H1 (cell line): Measurements from ENCODE around the gene MLC1. TPM values are rescaled to one million over a fixed set of nuclear protein-coding genes. Genes with fewer than 3 reads are reported as not detected.

ENCODE experiments used
- CTCF ChIA-PET: fragments of 300-600 bp; sonication (Branson Sonifier 250); formaldehyde crosslinking; loops from one replicate; lab custom pipeline; 2021; ENCODE audit not compliant: partially characterized antibody; lab: Charles Lee
- POLR2A ChIA-PET: fragments of 300-600 bp; sonication (Branson Sonifier 250); formaldehyde crosslinking; loops from one replicate; lab custom pipeline; 2021; ENCODE audit warnings: inconsistent platforms; ENCODE audit not compliant: partially characterized antibody; lab: Charles Lee
- DNase-seq, 2 experiments: peaks; one replicate each; pipeline versions ENCODE4 v3.0.0 to v3.0.0-alpha.2; 2010 to 2022; ENCODE audit warnings: low spot score in 2 of 2, low read depth in 1 of 2, mixed read lengths in 1 of 2
- FAIRE-seq: peaks from 2 replicates; lab custom pipeline; 2011; peaks lifted over from hg19 to GRCh38; lab: Jason Lieb, UNC
- H2AFZ ChIP-seq: 2 replicates; pipeline ENCODE4 v1.8.1; 2012; ENCODE audit warnings: low read length, inconsistent platforms
- H2AK5ac ChIP-seq: 2 replicates; pipeline ENCODE4 v1.6.1; 2013; ENCODE audit warnings: low read depth, low read length
- H2BK120ac ChIP-seq: replicated peaks from 2 replicates; pipeline ENCODE3; 2013; ENCODE audit warnings: low read depth, low read length, inconsistent platforms
- H2BK12ac ChIP-seq: 2 replicates; pipeline ENCODE4 v1.6.1; 2013; ENCODE audit warnings: low read depth, low read length
- H2BK15ac ChIP-seq: 2 replicates; pipeline ENCODE4 v1.6.1; 2013; ENCODE audit warnings: low read length
- H2BK20ac ChIP-seq: 2 replicates; pipeline ENCODE4 v1.6.1; 2013; ENCODE audit warnings: low read length
- H2BK5ac ChIP-seq: 2 replicates; pipeline ENCODE4 v1.6.1; 2013; ENCODE audit warnings: low read depth, low read length
- H3K14ac ChIP-seq: 2 replicates; pipeline ENCODE4 v1.6.1; 2013; ENCODE audit warnings: inconsistent platforms; ENCODE audit not compliant: insufficient read length
- H3K18ac ChIP-seq: 2 replicates; pipeline ENCODE4 v1.6.1; 2013; ENCODE audit warnings: low read length; ENCODE audit errors: extremely low read depth
- H3K23ac ChIP-seq: 2 replicates; pipeline ENCODE4 v1.6.1; 2013; ENCODE audit warnings: inconsistent platforms; ENCODE audit not compliant: insufficient read length
- H3K23me2 ChIP-seq: 2 replicates; pipeline ENCODE4 v1.6.1; 2013; ENCODE audit warnings: low read depth, low read length
- H3K27ac ChIP-seq: 2 replicates; pipeline ENCODE4 v1.6.1; 2011; ENCODE audit warnings: low read depth, low read length, inconsistent platforms
- H3K27me3 ChIP-seq, 4 experiments: replicated peaks in 1 of 4; 1 replicate in 1 of 4; 2 replicates in 3 of 4; pipeline versions ENCODE4 v1.6.1 to v1.8.1; 2011 to 2013; ENCODE audit warnings: low read length in 3 of 4, mild to moderate bottlenecking in 3 of 4, inconsistent platforms in 2 of 4, mixed read lengths in 2 of 4, moderate library complexity in 1 of 4; ENCODE audit not compliant: control insufficient read depth in 3 of 4, insufficient read depth in 3 of 4; ENCODE audit errors: extremely low read depth in 1 of 4
- H3K36me3 ChIP-seq, 4 experiments: 2 replicates each; pipeline versions ENCODE4 v1.6.1 to v1.8.1; 2011 to 2013; ENCODE audit warnings: mild to moderate bottlenecking in 4 of 4, low read length in 3 of 4, moderate library complexity in 2 of 4, control low read depth in 1 of 4, inconsistent platforms in 1 of 4; ENCODE audit not compliant: insufficient read depth in 4 of 4, control insufficient read depth in 2 of 4
- H3K4ac ChIP-seq: replicated peaks from 2 replicates; pipeline ENCODE3; 2013; ENCODE audit warnings: low read length, low read depth, mixed read lengths, inconsistent platforms; ENCODE audit not compliant: insufficient read length
- H3K4me1 ChIP-seq, 4 experiments: replicated peaks in 1 of 4; 1 replicate in 1 of 4; 2 replicates in 3 of 4; pipeline versions ENCODE4 v1.6.1 to v1.8.1; 2011 to 2013; ENCODE audit warnings: low read length in 3 of 4, inconsistent platforms in 2 of 4, mixed read lengths in 1 of 4; ENCODE audit not compliant: insufficient read depth in 4 of 4, control insufficient read depth in 3 of 4
- H3K4me2 ChIP-seq, 2 experiments: 2 replicates each; pipeline versions ENCODE4 v1.6.1 to v1.8.1; 2011 to 2013; ENCODE audit warnings: low read depth in 2 of 2, low read length in 2 of 2, control low read depth in 1 of 2, inconsistent platforms in 1 of 2, mild to moderate bottlenecking in 1 of 2; ENCODE audit not compliant: insufficient read depth in 1 of 2
- H3K4me3 ChIP-seq, 4 experiments: fragments of 200-600, 300-600 bp in 1 of 4; sonication (generic), shearing (Covaris generic), sonication (Bioruptor Twin) in 1 of 4; 2 replicates each; pipeline versions ENCODE4 v1.5.1 to v1.8.1; 2011 to 2016; ENCODE audit warnings: low read length in 4 of 4, low read depth in 3 of 4, control low read depth in 2 of 4, inconsistent platforms in 2 of 4, mild to moderate bottlenecking in 2 of 4, mixed read lengths in 1 of 4, moderate library complexity in 1 of 4; ENCODE audit not compliant: insufficient read depth in 2 of 4; ENCODE audit errors: extremely low read depth in 1 of 4
- H3K56ac ChIP-seq: replicated peaks from 2 replicates; pipeline ENCODE3; 2013; ENCODE audit warnings: low read depth, mild to moderate bottlenecking, mixed read lengths, low read length, inconsistent platforms; ENCODE audit not compliant: insufficient read length
- H3K79me1 ChIP-seq: 2 replicates; pipeline ENCODE4 v1.6.1; 2013; ENCODE audit warnings: low read depth, low read length, control low read depth
- H3K79me2 ChIP-seq, 2 experiments: 2 replicates each; pipeline versions ENCODE4 v1.6.1 to v1.8.1; 2012 to 2013; ENCODE audit warnings: low read length in 2 of 2, mild to moderate bottlenecking in 2 of 2, inconsistent platforms in 1 of 2; ENCODE audit not compliant: insufficient read depth in 2 of 2, control insufficient read depth in 1 of 2
- H3K9ac ChIP-seq, 4 experiments: replicated peaks in 1 of 4; 1 replicate in 1 of 4; 2 replicates in 3 of 4; pipeline versions ENCODE4 v1.6.1 to v1.8.1; 2011 to 2013; ENCODE audit warnings: low read depth in 3 of 4, low read length in 3 of 4, control low read depth in 2 of 4, mild to moderate bottlenecking in 2 of 4, moderate library complexity in 2 of 4, inconsistent platforms in 1 of 4; ENCODE audit errors: extremely low read depth in 1 of 4
- H3K9me3 ChIP-seq, 2 experiments: 2 replicates each; pipeline versions ENCODE4 v1.6.1 to v1.8.1; 2012 to 2013; ENCODE audit warnings: mild to moderate bottlenecking in 2 of 2, moderate library complexity in 2 of 2, control low read depth in 1 of 2, inconsistent platforms in 1 of 2, low read depth in 1 of 2, low read length in 1 of 2, mixed read lengths in 1 of 2; ENCODE audit not compliant: insufficient read depth in 2 of 2
- H4K20me1 ChIP-seq, 2 experiments: replicated peaks in 1 of 2; 2 replicates each; pipeline versions ENCODE3 to v1.8.1; 2011 to 2013; ENCODE audit warnings: inconsistent platforms in 2 of 2, low read length in 2 of 2, mild to moderate bottlenecking in 1 of 2; ENCODE audit not compliant: insufficient read depth in 2 of 2, control insufficient read depth in 1 of 2
- H4K5ac ChIP-seq: 2 replicates; pipeline ENCODE4 v1.6.1; 2013; ENCODE audit warnings: low read length, low read depth, mixed read lengths, inconsistent platforms; ENCODE audit not compliant: insufficient read length
- H4K8ac ChIP-seq: 2 replicates; pipeline ENCODE4 v1.8.0; 2013; ENCODE audit warnings: mild to moderate bottlenecking, moderate library complexity, low read length, inconsistent platforms; ENCODE audit not compliant: insufficient read depth; ENCODE audit errors: extremely low read depth
- H4K91ac ChIP-seq: replicated peaks from 2 replicates; pipeline ENCODE3; 2013; ENCODE audit warnings: low read length, mixed read lengths, inconsistent platforms; ENCODE audit not compliant: insufficient read length
- CHD1 ChIP-seq: IDR thresholded peaks from 2 replicates; pipeline ENCODE4 v1.6.1; 2012; ENCODE audit warnings: low read depth, low read length, improper control_type of control experiment
- EGR1 ChIP-seq: IDR thresholded peaks from 2 replicates; pipeline ENCODE4 v1.6.1; 2011; ENCODE audit warnings: low read depth, low read length, borderline replicate concordance
- FOSL1 ChIP-seq: IDR thresholded peaks from 2 replicates; pipeline ENCODE4 v1.6.1; 2011; ENCODE audit warnings: mild to moderate bottlenecking, low read depth, low read length, moderate library complexity; ENCODE audit not compliant: insufficient read depth
- JUND ChIP-seq: IDR thresholded peaks from 2 replicates; pipeline ENCODE4 v1.6.1; 2011; ENCODE audit warnings: mild to moderate bottlenecking, improper control_type of control experiment, low read length
- POU5F1 ChIP-seq: IDR thresholded peaks from 2 replicates; pipeline ENCODE4 v1.6.1; 2011; ENCODE audit warnings: low read depth, mild to moderate bottlenecking, low read length, moderate library complexity
- SP1 ChIP-seq: IDR thresholded peaks from 2 replicates; pipeline ENCODE4 v1.6.1; 2011; ENCODE audit warnings: low read depth, low read length
- SP4 ChIP-seq: IDR thresholded peaks from 2 replicates; pipeline ENCODE4 v1.6.1; 2012; ENCODE audit warnings: low read length, inconsistent platforms
- TAF7 ChIP-seq: optimal IDR thresholded peaks from 2 replicates; pipeline ENCODE3; 2011; ENCODE audit warnings: low read depth, mild to moderate bottlenecking, inconsistent platforms, low read length, moderate library complexity, borderline replicate concordance
- WGBS, 2 experiments: shearing (Covaris generic) in 1 of 2; methylation state at CpG; one replicate each; pipeline versions ENCODE4 v1.1.6 to v1.1.7; 2013 to 2015; ENCODE audit warnings: low lambda C conversion rate in 2 of 2, mixed read lengths in 2 of 2, inconsistent platforms in 1 of 2, low coverage in 1 of 2, missing lambda C conversion rate in 1 of 2; ENCODE audit not compliant: insufficient replicate concordance in 2 of 2, insufficient coverage in 1 of 2, insufficient read length in 1 of 2; ENCODE audit errors: extremely low coverage in 1 of 2, missing lambda C conversion rate in 1 of 2; 5-methylcytosine and 5-hydroxymethylcytosine counted together
- polyA plus RNA-seq, 7 experiments: library from polyadenylated mRNA; depleted of rRNA in 3 of 7; stranded (reverse) in 5 of 7; unstranded in 2 of 7; fragments of >200 nt in 5 of 7; fragments of 200-250 nt in 2 of 7; gene quantifications; 1 replicate in 5 of 7; 2 replicates in 1 of 7; 4 replicates in 1 of 7; pipeline versions ENCODE4 v1.2.1 to v1.2.3, GENCODE V29; 2011 to 2013; ENCODE audit warnings: missing spikeins in 2 of 7, mixed read lengths in 2 of 7
- total RNA-seq: library from RNA; stranded (reverse); fragmentation: NEBNext Ultra II Directional; extraction: Animal tissue kit (Norgen Biotek cat#: 25700); gene quantifications from 2 replicates; pipeline ENCODE4 v1.2.1, GENCODE V29; 2021

Gene MLC1
- total and polyA plus RNA-seq, 2 of the 8 experiments (the other 6 are each of a cell fraction or from before 2014, with no cell fraction given) = 0.20 TPM; not detected in 1

- H3K9ac ChIP-seq = no peak overlapping the region
- peaks cover 0 to 2% of the 10 kb centered on the region in 2 experiments for H4K20me1 ChIP-seq
- no peak overlapping the region for H2BK20ac ChIP-seq
- DNase-seq = no peak
- H3K4ac ChIP-seq = no peak overlapping the region
- no peak overlapping the region for H3K14ac ChIP-seq
- no peak overlapping the region for H3K18ac ChIP-seq
- H3K4me3 ChIP-seq = no peak overlapping the region
- no peaks in the 10 kb centered on the region for H3K36me3 ChIP-seq
- peaks cover 0 to 7% of the 10 kb centered on the region in 2 experiments; a peak in 1 of 4 replicates for H3K9me3 ChIP-seq
- CTCF ChIA-PET = interaction anchor here (0.9 to 1.0 kb wide), 2 partner anchors 28 to 60 kb away, joined by 3 read pairs; no protein-coding TSS in a partner anchor
- H3K4me2 ChIP-seq = no peak overlapping the region
- no peak overlapping the region for H4K8ac ChIP-seq
- H4K91ac ChIP-seq = no peak overlapping the region
- H2AFZ ChIP-seq = no peak overlapping the region
- H4K5ac ChIP-seq = no peak overlapping the region
- TF ChIP-seq POU5F1 = no peak
- TF ChIP-seq JUND = no peak
- TF ChIP-seq CHD1 = no peak
- TF ChIP-seq EGR1 = no peak
- TF ChIP-seq SP4 = no peak
- no peak for TF ChIP-seq FOSL1
- no peak for TF ChIP-seq SP1
- no peak for TF ChIP-seq TAF7
- no peak overlapping the region for H2BK5ac ChIP-seq
- FAIRE-seq = no peak
- H2BK15ac ChIP-seq = no peak overlapping the region
- no peak overlapping the region for H2BK12ac ChIP-seq
- POLR2A ChIA-PET = no interaction called here
- no peak overlapping the region for H3K56ac ChIP-seq
- H2BK120ac ChIP-seq = no peak overlapping the region
- peaks cover 0 to 7% (median 5%) of the 10 kb centered on the region in 4 experiments; a peak in 5 of 7 replicates for H3K4me1 ChIP-seq
- WGBS, 2 experiments = 95% methylated on average over 11 of the region's 11 CpGs; no CpG with 5 or more reads in 1 of the 2 experiments
- H3K27ac ChIP-seq = no peak overlapping the region
- no peaks in the 10 kb centered on the region; a peak in 2 of 7 replicates for H3K27me3 ChIP-seq
- no peak overlapping the region for H3K23ac ChIP-seq
- no peaks in the 10 kb centered on the region for H3K79me2 ChIP-seq
- no peaks in the 10 kb centered on the region for H3K79me1 ChIP-seq
- no peak overlapping the region for H2AK5ac ChIP-seq
- no peaks in the 10 kb centered on the region for H3K23me2 ChIP-seq
These were observed 4.0 kb upstream of the MLC1 start for GRCh38 chr22:50089231-50089630.
